GM23248 (cell line): ENCODE data around the gene GTF3C2. TPM values are rescaled to one million over a fixed set of nuclear protein-coding genes. Genes with fewer than 3 reads are reported as not detected.

Experiments
- DNase-seq: peaks from one replicate; pipeline ENCODE4 v3.0.0-alpha.2; 2015
- H2AFZ ChIP-seq: fragments of 200-600 bp; sonication (generic); 2 replicates; pipeline ENCODE4 v1.6.1; 2016; ENCODE audit warnings: antibody characterized with exemption
- H3F3A ChIP-seq: fragments of 200-600 bp; sonication (generic); 2 replicates; pipeline ENCODE4 v1.6.1; 2016; ENCODE audit warnings: mild to moderate bottlenecking, antibody characterized with exemption, mixed run types; ENCODE audit not compliant: insufficient read depth
- H3K27ac ChIP-seq: fragments of 200-600 bp; sonication (generic); 2 replicates; pipeline ENCODE4 v1.5.1; 2016; ENCODE audit warnings: mild to moderate bottlenecking
- H3K27me3 ChIP-seq: fragments of 200-600 bp; sonication (generic); replicated peaks from 2 replicates; pipeline ENCODE4 v1.6.1; 2016; ENCODE audit warnings: mild to moderate bottlenecking; ENCODE audit not compliant: insufficient read depth
- H3K36me3 ChIP-seq: fragments of 200-600 bp; sonication (generic); 2 replicates; pipeline ENCODE4 v1.6.1; 2016; ENCODE audit warnings: low read depth, mild to moderate bottlenecking
- H3K4me1 ChIP-seq: fragments of 200-600 bp; sonication (generic); 2 replicates; pipeline ENCODE4 v1.6.1; 2016; ENCODE audit warnings: mild to moderate bottlenecking; ENCODE audit not compliant: insufficient read depth
- H3K4me2 ChIP-seq: fragments of 200-600 bp; sonication (generic); one replicate; pipeline ENCODE4 v1.6.1; 2016; ENCODE audit warnings: mild to moderate bottlenecking; ENCODE audit not compliant: unreplicated experiment
- H3K4me3 ChIP-seq: fragments of 200-600 bp; sonication (generic); 2 replicates; pipeline ENCODE4 v1.5.1; 2016; ENCODE audit warnings: mild to moderate bottlenecking
- H3K79me2 ChIP-seq: fragments of 200-600 bp; sonication (generic); 2 replicates; pipeline ENCODE4 v1.6.1; 2016; ENCODE audit warnings: mild to moderate bottlenecking; ENCODE audit not compliant: insufficient read depth
- H3K9ac ChIP-seq: fragments of 200-600 bp; sonication (generic); 2 replicates; pipeline ENCODE4 v1.6.1; 2016; ENCODE audit warnings: mild to moderate bottlenecking
- H3K9me2 ChIP-seq: fragments of 200-600 bp; sonication (generic); 2 replicates; pipeline ENCODE4 v1.6.1; 2016; ENCODE audit warnings: mixed run types, mild to moderate bottlenecking, moderate library complexity; ENCODE audit not compliant: insufficient read depth
- H3K9me3 ChIP-seq: fragments of 200-600 bp; sonication (generic); one replicate; pipeline ENCODE4 v1.6.1; 2017; ENCODE audit warnings: low read depth
- H4K20me1 ChIP-seq: fragments of 200-600 bp; sonication (generic); 2 replicates; pipeline ENCODE4 v1.6.0; 2016; ENCODE audit not compliant: insufficient read depth
- EZH2 ChIP-seq: fragments of 200-600 bp; sonication (generic); IDR thresholded peaks from 2 replicates; pipeline ENCODE4 v1.6.1; 2018; ENCODE audit warnings: antibody characterized with exemption, mild to moderate bottlenecking; ENCODE audit not compliant: insufficient read depth, poor library complexity, severe bottlenecking
- EZH2phosphoT487 ChIP-seq: fragments of 200-600 bp; sonication (generic); IDR thresholded peaks from 2 replicates; pipeline ENCODE4 v1.6.1; 2018; ENCODE audit warnings: antibody characterized with exemption, moderate library complexity, mild to moderate bottlenecking, low read depth; ENCODE audit not compliant: insufficient read depth
- WGBS, 2 experiments: methylation state at CpG; one replicate each; pipeline ENCODE4 v1.1.6; 2015 to 2017; ENCODE audit warnings: low lambda C conversion rate in 2 of 2, low coverage in 1 of 2; ENCODE audit errors: missing lambda C conversion rate in 2 of 2; 5-methylcytosine and 5-hydroxymethylcytosine counted together
- in situ Hi-C: fragments of 300-500 bp; cut with MboI; formaldehyde crosslinking; loops from 2 replicates; pipeline ENCODE4 v1.15.0; 2020
- polyA plus RNA-seq: library from polyadenylated mRNA; unstranded; fragments of >200 nt; fragmentation: Nextera tagmentation; extraction: Ambion mirVana; gene quantifications from 2 replicates; pipeline ENCODE4 v1.2.1, GENCODE V29; 2016
- total RNA-seq: library from RNA; depleted of rRNA; stranded (reverse); fragments of >200 nt; shearing (Covaris generic); gene quantifications from 2 replicates; pipeline ENCODE4 v1.2.3, GENCODE V29; 2014

GTF3C2 gene
- total and polyA plus RNA-seq, 2 experiments from 2014 or later: 22.6 to 26.4 TPM

DNA sequence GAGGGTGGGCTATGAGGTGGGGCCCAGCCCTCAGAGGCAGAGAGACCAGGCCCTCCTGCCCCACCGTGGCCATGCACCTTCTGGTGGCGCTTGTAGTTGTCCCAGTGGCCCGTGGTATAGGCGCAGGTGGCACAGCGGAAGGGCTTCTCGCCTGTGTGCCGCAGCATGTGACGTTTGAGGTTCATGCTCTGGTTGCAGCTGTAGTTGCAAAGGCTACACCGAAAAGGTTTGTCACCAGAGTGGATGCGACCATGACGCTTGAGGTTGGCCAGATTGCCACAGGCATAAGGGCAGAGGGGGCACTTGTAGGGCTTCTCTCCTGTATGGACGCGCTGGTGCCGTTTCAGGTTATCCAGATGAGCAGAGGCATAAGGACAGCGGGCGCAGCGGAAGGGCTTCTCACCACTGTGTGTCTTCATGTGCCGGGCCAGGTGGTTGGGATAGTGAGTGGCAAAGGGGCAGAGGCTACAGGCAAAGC lies 21.1 kb upstream of the GTF3C2 start:
- no peak overlapping the region for H2AFZ ChIP-seq
- no peak overlapping the region for H3K9ac ChIP-seq
- no peaks in the 10 kb centered on the region for H4K20me1 ChIP-seq
- H3K27ac ChIP-seq: 0 out of 2 replicates have a peak overlapping the region, but pooled peaks have one; percentile 4
- H3K4me3 ChIP-seq: no peak overlapping the region
- 91 to 94% methylated on average over 18 of the region's 18 CpGs for WGBS, 2 experiments
- peaks cover 17% of the 10 kb centered on the region for H3K36me3 ChIP-seq
- no peak for TF ChIP-seq EZH2phosphoT487
- TF ChIP-seq EZH2: no peak
- in situ Hi-C loops: no loop called here
- H3K27me3 ChIP-seq: no peaks in the 10 kb centered on the region
- H3K4me2 ChIP-seq: no peak overlapping the region
- H3K9me3 ChIP-seq: no peaks in the 10 kb centered on the region
- H3F3A ChIP-seq: peaks cover 27% of the 10 kb centered on the region
- H3K79me2 ChIP-seq: peaks cover 65% of the 10 kb centered on the region
- H3K9me2 ChIP-seq: no peaks in the 10 kb centered on the region
- H3K4me1 ChIP-seq: peaks cover 8% of the 10 kb centered on the region
- no peak for DNase-seq

DNA sequence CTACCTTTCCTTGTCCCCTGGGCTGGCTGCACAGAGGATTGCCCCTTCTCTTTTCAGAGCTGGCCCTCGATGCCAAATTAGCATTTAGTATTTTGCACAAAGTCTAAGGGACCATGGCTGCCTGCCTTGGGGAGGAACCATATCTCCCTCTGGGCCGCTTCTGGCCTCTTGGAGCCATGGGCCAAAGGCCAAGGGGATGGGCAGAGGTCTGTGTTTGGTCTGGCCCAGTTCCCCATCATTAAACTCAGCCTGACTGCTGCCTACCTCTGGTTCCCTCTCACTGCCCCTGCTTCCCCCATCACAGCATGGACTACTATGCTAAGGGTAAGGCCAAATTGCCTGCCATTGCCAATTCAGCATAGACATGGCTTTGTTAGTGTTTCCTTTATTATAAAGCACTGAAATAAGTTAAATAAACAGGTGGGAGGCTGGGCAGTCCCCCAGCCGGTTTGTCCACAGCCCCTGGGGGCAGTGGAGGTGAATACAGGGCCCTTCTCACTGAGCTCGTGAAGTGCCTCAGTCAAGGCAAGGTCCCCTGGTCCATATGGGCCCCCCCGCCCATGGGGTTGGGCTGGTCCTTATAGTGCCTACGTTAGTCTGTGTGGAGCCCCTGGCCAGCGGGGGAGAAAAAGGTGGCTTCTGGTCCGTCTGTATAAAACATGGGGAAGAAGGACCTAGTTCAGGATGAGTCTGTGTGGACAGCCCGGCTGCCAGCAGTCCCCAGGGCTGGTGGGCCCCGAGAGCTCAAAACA lies 20.5 kb upstream of the GTF3C2 start:
- WGBS, 2 experiments: 63 to 68% methylated on average over 10 of the region's 10 CpGs
- no peaks in the 10 kb centered on the region for H3K9me3 ChIP-seq

DNA sequence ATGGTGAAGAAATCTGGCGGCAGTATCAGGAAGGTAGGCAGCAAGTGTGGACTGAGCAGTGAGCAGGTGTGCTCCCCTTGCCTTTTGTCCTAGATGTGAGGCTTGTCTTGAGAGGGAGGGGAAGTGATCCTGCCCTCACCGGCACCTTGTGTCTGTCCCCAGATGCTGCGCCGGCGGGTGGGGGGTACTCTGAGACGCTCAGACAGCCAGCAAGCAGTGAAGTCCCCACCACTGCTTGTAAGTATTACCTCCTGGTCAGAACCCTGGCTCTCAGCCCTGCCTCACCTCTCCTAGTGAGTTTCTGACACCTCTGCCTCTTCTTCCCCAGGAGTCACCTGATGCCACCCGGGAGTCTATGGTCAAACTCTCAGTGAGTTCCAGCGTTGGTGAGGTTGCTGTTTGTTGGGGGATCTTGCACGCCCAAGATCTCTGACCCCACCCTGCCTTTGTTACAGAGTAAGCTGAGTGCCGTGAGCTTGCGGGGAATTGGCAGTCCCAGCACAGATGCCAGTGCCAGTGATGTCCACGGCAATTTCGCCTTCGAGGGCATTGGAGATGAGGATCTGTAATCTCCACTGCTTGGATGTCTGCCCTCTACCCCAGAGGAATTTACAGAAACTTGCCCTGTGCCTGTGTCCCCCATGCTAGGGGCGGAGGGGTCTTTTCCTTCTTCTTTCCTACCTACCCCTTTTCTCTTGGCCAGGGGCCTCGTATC lies 19.7 kb upstream of the GTF3C2 start:
- H4K20me1 ChIP-seq: no peaks in the 10 kb centered on the region
- H3K4me1 ChIP-seq: peaks cover 18% of the 10 kb centered on the region
- H3F3A ChIP-seq: peaks cover 26% of the 10 kb centered on the region
- H3K9ac ChIP-seq: no peak overlapping the region
- TF ChIP-seq EZH2 (no peak), EZH2phosphoT487 (no peak)
- H3K4me3 ChIP-seq: no peak overlapping the region
- no peaks in the 10 kb centered on the region for H3K9me2 ChIP-seq
- H3K27ac ChIP-seq: no peak overlapping the region
- H3K79me2 ChIP-seq: peaks cover 79% of the 10 kb centered on the region
- in situ Hi-C loops: no loop called here
- DNase-seq: no peak
- peaks cover 17% of the 10 kb centered on the region for H3K36me3 ChIP-seq
- H3K4me2 ChIP-seq: no peak overlapping the region
- H2AFZ ChIP-seq: no peak overlapping the region
- H3K27me3 ChIP-seq: no peaks in the 10 kb centered on the region
- WGBS, 2 experiments: 79 to 80% methylated on average over 16 of the region's 16 CpGs
- no peaks in the 10 kb centered on the region for H3K9me3 ChIP-seq

More for the DNA sequence above, 20.5 kb upstream of the GTF3C2 start:
- peaks cover 72% of the 10 kb centered on the region for H3K79me2 ChIP-seq
- peaks cover 26% of the 10 kb centered on the region for H3F3A ChIP-seq
- no peaks in the 10 kb centered on the region for H3K27me3 ChIP-seq
- H3K36me3 ChIP-seq: peaks cover 17% of the 10 kb centered on the region
- H3K9ac ChIP-seq: no peak overlapping the region
- no peaks in the 10 kb centered on the region for H4K20me1 ChIP-seq
- no peak overlapping the region for H3K4me3 ChIP-seq
- in situ Hi-C loops: no loop called here
- no peak overlapping the region for H3K27ac ChIP-seq
- no peak overlapping the region for H2AFZ ChIP-seq
- no peak for DNase-seq
- H3K4me2 ChIP-seq: no peak overlapping the region
- H3K4me1 ChIP-seq: peaks cover 13% of the 10 kb centered on the region
- TF ChIP-seq EZH2: no peak
- TF ChIP-seq EZH2phosphoT487: no peak
- H3K9me2 ChIP-seq: no peaks in the 10 kb centered on the region

DNA sequence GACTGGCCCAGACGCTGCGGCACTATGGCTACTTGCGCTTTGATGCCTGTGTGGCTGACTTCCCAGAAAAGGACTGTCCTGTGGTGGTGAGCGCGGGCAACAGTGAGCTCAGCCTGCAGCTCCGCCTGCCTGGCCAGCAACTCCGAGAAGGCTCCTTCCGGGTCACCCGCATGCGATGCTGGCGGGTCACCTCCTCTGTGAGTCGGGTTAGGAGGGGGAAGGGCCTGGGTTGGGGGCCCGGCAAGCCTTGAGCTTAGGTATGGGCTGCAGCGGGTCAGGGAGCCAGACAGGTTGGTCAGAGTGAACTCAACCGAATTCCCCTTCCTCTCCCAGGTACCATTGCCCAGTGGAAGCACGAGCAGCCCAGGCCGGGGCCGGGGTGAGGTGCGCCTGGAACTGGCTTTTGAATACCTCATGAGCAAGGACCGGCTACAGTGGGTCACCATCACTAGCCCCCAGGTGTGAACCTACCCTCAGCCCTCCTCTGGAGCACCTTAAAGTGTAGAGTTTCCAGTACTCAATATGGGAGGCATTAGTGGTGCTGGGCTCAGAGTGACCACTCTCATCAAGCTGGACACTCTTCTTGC lies 19.0 kb upstream of the GTF3C2 start:
- no peak overlapping the region for H3K9ac ChIP-seq
- WGBS, 2 experiments: 95 to 97% methylated on average over 20 of the region's 20 CpGs
- no peaks in the 10 kb centered on the region for H4K20me1 ChIP-seq
- in situ Hi-C loops: no loop called here
- H2AFZ ChIP-seq: no peak overlapping the region
- no peaks in the 10 kb centered on the region for H3K27me3 ChIP-seq
- H3K9me2 ChIP-seq: no peaks in the 10 kb centered on the region
- DNase-seq: no peak
- H3K79me2 ChIP-seq: peaks cover 86% of the 10 kb centered on the region
- no peak overlapping the region for H3K27ac ChIP-seq
- no peak overlapping the region for H3K4me2 ChIP-seq
- peaks cover 29% of the 10 kb centered on the region for H3F3A ChIP-seq
- TF ChIP-seq EZH2phosphoT487 (no peak), EZH2 (no peak)
- no peaks in the 10 kb centered on the region for H3K9me3 ChIP-seq
- peaks cover 18% of the 10 kb centered on the region for H3K4me1 ChIP-seq
- H3K36me3 ChIP-seq: peaks cover 17% of the 10 kb centered on the region
- no peak overlapping the region for H3K4me3 ChIP-seq
